Stimulated activated CD4-positive, alpha-beta T cell treated with anti-CD3 and anti-CD28 coated beads, Interleukin-1b, Interleukin-23, amount 100 ng/mL, for 4 hours (primary cell): ENCODE results near the gene PTPRB.

Experiments used
- DNase-seq, 2 donors: peaks; one replicate each; pipeline ENCODE4 v3.0.0-alpha.2; 2020; ENCODE audit warnings: low read depth in 2 of 2

The PTPRB gene

GRCh38 chr12:70643939-70644338 is 6.7 kb upstream of the PTPRB start:
- no peak for DNase-seq

DNA sequence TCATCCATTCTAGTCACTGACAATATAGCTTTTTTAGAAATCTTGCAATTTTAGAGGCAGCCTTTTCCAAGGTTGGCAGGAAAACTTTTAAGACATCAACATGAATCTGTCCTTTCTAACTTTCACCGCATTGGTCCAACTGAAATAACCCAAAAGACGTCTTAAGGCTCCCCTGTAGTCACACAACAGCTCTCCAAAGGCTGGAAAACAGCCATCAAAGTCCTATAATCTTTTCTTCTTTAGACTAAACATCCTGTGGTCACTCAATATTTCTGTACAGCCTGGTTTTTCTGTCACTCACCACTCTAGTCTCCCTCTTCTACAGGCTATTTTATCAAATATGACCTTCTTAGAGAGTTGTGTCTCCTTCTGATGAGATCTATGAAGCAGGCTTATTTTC is 4.5 kb upstream of the PTPRB start:
- no peak for DNase-seq

GRCh38 chr12:70640901-70641300 is 3.7 kb upstream of the PTPRB start:
- no peak for DNase-seq

DNA sequence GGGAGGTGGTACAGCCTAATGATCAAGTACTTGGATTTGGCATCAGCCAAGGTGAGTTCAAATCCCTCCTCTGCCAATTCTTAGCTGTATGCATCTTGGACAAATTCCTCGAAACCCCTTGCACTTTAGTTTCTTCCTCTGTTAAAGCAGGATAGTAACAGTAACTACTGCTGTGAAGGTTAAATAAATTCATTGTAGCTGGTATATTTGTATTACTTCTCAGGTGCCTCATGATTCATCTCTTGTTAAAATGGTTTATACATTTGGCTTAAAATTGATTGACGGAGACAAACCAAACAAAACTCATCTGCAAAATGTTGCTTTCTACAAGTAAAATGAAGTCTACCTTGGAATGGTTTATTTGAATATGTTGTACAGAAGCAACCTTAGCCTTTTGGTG is 2.3 kb upstream of the PTPRB start:
- no peak for DNase-seq

GRCh38 chr12:70638639-70639360 is 1.6 kb upstream of the PTPRB start:
- DNase-seq, result no peak

- no peak for DNase-seq
Measured at GRCh38 chr12:70635755-70636154, 1.5 kb downstream of the PTPRB start.

DNA sequence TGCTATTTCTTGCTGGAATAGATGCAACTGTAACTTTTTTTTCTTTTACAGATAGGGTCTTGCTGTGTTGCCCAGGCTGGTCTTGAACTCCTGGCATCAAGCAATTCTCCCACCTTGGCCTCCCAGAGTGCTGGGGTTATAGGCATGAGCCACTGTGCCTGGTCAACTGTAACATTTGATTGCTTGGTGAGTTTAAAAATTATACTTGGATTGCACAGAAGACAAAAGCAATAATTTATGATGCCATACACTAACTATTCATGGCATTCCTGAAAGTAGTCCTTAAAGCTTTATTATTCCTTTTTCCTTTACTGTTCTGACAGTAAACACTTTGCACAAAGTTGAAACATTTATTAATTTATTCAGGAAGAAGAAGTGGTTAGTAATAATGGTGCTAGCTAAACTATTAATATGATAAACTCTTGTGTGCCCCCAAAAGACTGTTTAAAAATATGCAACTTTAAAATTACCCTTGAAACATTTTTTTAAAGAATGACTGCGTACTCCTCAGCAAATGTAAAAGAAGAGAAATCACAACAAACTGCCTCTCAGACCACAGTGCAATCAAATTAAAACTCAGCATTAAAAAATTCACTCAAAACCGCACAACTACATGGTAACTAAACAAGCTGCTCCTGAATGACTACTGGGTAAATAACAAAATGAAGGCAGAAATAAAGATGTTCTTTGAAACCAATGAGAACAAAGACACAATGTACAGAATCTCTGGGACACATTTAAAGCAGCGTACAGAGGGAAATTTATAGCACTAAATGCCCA is 8.3 kb downstream of the PTPRB start:
- no peak for DNase-seq

DNA sequence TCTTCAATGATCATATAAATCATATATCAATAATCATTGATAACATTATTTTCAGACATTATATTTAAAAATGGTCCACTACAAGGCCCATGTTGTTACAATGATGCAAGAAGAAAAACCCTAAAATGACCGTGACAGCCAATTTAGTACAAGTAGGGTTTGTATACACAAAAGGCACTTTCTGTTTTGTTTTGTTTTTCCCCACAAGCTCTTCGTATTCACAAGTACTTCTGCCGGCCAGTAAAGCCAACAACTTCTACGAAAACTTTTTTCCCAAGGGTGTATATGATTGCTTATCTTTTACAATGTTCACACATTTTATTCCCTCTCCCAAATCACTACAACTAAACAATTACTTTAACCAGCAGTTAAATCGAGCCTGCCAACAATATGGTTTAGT is 9.6 kb downstream of the PTPRB start:
- no peak for DNase-seq

DNA sequence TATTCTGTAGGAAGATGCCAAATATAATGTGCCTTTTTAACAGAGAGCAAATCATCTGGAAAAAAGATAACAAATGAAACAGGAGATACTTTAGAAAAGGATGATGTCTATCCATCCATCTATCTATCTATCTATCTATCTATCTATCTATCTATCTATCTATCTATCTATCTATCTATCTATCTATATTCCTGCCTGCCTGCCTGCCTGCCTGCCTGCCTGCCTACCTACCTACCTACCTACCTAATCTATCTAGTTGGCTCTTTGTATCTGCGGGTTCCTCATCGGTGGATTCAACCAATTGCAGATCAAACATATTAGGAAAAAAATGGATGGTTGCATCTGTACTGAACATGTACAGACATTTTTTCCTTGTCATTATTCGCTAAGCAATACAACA is 11.0 kb downstream of the PTPRB start:
- DNase-seq, result no peak

GRCh38 chr12:70619471-70620152 is 17.6 kb downstream of the PTPRB start:
- no peak for DNase-seq

DNA sequence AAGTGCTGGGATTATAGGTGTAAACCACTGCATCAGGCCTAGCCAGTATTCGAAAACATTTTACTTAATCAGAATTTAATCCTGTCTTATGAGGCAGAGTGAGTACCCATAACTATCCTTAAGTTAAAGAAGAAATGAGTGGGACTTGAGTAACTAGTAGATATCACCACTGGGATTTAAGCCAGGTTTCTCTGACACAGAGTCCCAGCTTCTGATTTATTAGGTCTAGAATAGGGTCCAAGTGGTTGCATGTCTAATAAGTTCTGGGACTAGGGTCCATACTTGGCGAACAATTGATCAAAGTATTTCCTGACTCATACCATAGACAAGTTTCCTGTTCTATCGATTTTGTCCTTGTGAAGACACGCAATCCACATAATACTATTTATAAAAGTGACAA is 18.9 kb downstream of the PTPRB start:
- no peak for DNase-seq

- DNase-seq, result no peak
Measured at GRCh38 chr12:70617450-70617849, 19.8 kb downstream of the PTPRB start.

DNA sequence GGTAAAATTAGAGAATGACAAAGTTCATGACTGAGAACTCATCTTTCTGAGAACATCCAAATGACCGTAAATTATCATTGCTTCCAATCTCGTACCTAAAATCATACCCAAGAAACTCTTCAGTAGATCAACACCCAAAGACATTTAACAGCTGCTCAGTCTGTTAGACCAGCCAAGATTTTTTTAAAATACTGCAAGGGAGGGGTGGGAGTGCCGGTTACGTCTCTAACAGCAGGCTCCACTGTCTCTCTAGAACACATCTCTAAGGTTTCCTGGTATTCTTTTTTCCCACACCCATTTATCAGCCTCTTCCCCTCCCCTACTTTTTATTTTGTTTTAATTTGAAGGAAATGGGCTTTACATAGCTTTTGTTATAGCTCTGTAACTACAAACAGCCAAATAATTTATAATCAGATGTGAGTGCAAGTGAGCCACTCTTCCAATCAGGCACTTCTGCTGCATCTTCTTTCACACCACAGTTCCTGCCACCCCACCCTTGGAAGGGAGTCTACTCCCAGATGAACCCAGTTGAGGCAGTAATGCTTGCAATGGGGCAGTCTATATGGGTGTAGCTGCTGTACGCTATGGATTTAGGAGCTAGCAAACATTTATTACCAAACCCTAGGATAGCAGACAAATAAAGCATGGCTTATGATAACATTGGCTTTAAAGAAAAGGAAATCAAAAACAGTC is 21.9 kb downstream of the PTPRB start:
- DNase-seq, result no peak

GRCh38 chr12:70609739-70610491 is 27.3 kb downstream of the PTPRB start:
- DNase-seq, result no peak

- no peak for DNase-seq
Measured at GRCh38 chr12:70609203-70609602, 28.0 kb downstream of the PTPRB start.

- no peak for DNase-seq
Measured at GRCh38 chr12:70608184-70608583, 29.0 kb downstream of the PTPRB start.

GRCh38 chr12:70607107-70607506 is 30.1 kb downstream of the PTPRB start:
- no peak for DNase-seq

DNA sequence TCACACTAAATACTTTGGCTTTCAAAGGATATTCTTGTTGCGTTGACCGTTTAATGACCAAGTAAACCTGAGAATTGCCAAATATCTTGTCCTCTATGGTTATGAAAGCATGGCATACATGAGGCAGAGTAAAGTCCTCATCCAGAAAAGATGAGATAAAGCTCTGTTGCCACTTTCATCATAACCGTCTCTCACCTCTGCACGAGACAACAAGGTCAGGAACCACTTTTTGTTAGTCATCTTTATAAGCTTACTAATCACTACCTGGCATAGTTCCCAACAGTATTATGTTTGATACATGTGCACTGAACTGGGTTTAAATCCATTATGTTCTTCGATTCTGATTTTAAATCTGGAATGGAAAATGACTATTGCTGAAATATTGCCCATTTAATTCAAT is 31.3 kb downstream of the PTPRB start:
- no peak for DNase-seq

- DNase-seq, result no peak
Measured at GRCh38 chr12:70604662-70605061, 32.6 kb downstream of the PTPRB start.

- DNase-seq, result no peak
Measured at GRCh38 chr12:70603044-70603443, 34.2 kb downstream of the PTPRB start.

DNA sequence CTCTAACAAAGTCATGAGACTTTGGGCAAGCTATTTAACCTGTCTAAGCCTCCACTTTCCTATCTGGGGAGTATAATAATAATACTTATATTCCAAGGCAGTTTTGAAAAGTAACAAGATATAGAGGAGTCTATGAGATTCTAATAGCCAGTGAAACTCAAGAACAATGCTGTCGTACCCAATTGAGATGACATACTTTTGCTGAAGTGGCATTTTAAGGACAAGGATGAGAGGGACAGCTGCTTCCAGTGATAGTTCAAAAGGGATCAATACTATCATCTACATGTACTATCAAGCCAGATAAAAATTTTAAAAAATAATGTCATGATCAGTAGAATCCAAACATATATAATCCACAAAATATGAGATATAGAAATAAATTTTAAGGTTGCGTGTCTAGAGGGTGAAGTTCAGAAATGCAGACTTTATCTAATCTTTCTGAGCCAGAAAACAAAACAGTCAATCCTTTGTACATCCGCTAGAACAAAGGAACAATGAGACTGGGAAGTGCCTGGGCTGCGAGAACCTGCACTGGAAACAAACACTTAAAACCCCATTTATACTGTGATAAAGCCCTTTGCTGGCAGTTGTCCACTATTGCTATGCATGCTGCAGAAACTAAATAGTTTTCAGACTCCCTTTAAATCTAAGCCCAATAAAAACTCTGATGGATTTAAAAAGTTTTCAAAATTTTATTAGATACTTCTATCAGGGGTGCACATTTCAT is 38.6 kb downstream of the PTPRB start:
- DNase-seq, result no peak
